Stimulated activated CD8-positive, alpha-beta memory T cell treated with anti-CD3 and anti-CD28 coated beads, Interleukin-15, amount 100 ng/mL, for 24 hours (primary cell): ENCODE measurements around the gene UBE2L3.
A peak's percentile ranks its signal among the peaks of the same experiment; 100 is the strongest.
"Not testable (repeated sequence)": the region's sequence is repeated elsewhere in the genome, so short reads cannot be mapped to it uniquely, and the experiment has no call there.

Experiments
- DNase-seq: peaks from one replicate; pipeline ENCODE4 v3.0.0-alpha.2; 2020; ENCODE audit warnings: low read depth

The UBE2L3 gene

GRCh38 chr22:21567456-21568346 lies at the start of gene UBE2L3:
Gene UBE2L3 (plus strand): TSS chr22:21567714. CDS start chr22:21567745, 31 bp downstream.
- peak; percentile 57 for DNase-seq

DNA sequence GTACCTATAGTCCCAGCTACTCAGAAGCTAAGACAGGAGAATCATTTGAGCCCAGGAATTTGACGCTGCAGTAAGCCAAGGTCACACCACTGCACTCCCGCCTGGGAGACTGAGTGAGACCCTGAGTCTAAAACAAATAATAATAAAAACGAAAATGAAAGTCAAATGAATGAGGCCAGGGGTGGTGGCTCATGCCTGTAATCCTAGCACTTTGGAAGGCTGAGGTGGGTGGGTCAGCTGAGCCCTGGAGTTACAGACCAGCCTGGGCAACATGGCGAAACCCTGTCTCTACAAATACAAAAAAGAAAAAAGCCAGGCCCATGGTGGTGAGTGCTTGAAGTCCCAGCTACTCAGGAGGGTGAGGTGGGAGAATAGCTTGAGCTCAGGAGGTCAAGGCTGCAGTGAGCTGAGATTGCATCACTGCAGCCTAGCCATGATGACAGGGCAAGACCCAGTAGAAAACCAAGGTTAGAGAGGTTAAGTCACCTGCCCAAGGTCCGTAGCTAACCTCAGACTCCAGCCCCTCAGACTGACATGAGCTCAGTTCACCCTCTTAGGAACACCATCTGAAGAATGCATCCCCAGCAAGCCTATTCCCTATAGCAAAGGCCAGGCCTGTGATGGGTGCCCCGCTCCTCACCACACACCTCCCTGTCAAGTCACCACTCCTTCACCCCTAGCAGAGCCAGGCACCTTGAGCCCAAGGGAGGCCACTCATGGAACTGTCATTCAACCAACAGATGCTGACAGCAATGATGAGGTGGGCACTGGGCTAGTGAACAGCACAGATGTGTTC lies 40.6 kb upstream of the UBE2L3 start:
- not testable (repeated sequence) for DNase-seq

- DNase-seq, result not testable (repeated sequence)
Measured at GRCh38 chr22:21531525-21531924, 36.0 kb upstream of the UBE2L3 start.

DNA sequence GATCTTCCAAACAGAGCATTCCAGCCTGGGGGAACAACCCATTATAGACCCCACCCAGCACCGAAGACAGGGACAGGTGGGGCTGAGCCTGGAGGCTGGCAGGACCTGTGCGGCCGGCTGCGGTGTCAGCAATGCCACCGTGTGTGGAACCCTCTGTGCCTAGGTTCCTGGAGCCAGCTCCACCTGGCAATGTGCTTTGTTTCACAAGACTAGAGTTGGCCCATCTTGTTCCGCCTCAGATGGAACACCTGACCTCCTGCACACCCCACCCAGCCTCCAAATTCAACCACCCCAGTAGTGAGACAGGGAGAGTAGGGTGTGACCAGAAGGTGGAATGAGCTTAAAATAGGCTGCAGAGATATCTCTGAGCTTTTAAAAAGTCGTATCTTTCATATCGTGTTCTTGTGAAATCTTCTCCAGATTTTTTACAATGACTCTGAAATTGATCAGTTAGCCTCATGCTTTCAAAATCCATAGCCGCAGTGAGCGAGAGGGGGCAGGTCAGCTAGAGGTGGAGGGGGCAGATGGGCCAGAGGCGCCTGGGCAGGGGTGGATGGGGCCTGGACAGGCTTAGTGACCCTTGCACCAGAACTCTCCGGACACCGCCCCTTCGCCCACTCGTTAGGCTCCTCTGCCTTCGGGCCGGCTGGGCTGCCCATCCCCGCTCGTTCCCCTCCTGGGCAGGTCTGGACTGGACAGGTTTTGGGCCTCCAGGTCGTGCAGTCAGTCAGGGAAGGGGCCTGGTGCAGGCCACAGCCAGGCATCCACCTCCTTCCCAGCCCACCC lies 34.5 kb upstream of the UBE2L3 start:
- DNase-seq, result not testable (repeated sequence)

GRCh38 chr22:21539862-21540261 lies 27.7 kb upstream of the UBE2L3 start:
- not testable (repeated sequence) for DNase-seq

- DNase-seq, result not testable (repeated sequence)
Measured at GRCh38 chr22:21544432-21545322, 22.8 kb upstream of the UBE2L3 start.

DNA sequence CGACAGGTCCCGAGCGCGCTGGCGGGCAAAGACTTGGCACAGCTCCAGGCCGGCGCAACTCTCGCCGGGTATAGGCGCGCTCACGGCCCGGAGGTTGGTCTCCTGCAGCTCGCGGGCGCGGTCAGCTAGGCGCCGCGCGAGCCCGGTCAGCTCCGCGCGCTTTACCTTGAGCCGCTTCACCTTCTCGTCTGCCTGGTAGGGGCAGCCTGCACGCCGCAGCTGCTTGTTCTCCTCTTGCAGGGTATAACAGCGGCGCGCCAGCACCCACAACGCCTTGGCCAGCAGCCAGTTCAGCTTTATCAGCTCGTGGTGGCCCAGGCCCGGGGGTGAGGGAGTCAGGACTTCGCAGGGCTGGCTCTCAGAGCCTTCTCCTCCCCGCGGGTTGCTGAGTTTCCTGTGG lies 18.0 kb upstream of the UBE2L3 start:
- DNase-seq, result not testable (repeated sequence)

GRCh38 chr22:21550008-21550677 lies 17.4 kb upstream of the UBE2L3 start:
- not testable (repeated sequence) for DNase-seq

GRCh38 chr22:21550678-21551047 lies 16.9 kb upstream of the UBE2L3 start:
- not testable (repeated sequence) for DNase-seq

DNA sequence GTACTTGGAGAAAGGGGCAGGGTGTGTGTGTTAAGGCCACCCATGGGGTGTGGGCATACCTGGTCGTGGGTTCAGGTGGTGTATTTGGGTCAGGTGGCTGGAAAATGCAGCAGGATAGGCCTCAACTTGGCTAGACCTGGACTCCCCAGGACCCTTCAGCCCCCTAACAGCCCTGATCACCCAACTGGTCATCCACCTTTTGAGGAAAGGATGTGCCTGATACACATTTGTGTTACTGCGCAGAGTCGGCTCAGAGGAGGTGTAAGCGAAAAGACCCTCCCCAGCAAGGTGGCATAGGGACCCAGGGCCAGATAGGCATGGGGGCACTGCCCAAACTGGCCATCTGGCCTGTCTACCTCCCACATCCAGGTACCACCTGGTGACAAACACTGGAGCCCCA lies 16.2 kb upstream of the UBE2L3 start, which contains the start of gene RIMBP3C:
Gene RIMBP3C, minus strand, starts transcription at position 101 of the 400 bp plus-strand sequence. CDS start 485 bp downstream, outside the sequence.
- DNase-seq, result not testable (repeated sequence)

DNA sequence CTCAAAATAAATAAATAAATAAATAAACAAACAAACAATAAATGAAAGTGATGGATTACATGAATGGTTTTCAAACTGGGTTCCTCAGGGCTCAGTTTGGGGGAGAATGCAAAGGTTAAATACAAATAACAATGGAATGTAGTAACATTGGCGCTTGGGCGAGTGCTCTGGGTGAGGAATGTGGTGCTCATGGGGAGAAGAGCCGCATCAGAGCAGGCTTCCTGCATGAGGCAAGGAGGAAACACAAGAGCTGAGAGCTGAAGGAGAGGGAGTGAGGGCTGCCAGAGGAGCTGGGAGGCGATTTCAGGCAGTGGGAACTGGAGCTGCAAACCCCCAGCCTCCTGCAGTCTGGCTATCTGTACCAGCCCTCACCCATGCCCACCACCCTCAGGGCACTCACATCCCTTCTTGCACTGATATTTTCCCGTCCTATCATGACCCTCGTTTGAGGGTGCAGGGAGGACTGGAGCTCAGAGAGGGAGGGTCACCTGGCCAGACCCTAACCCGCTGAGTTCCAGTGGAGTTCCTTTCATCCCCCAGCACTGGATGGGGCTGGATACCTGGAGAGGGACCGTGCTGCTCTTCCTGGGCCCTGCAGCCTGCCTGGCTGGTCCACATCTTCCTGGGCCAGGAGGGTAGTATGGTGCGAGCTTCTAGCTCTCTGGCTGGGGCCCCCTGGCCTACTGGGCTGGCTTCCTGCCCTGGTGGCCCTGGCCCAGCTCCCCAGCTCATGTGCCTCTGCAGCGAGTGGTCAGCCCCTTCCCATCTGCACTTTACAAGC lies 8.0 kb upstream of the UBE2L3 start:
- not testable (repeated sequence) for DNase-seq

GRCh38 chr22:21560657-21561056 lies 6.9 kb upstream of the UBE2L3 start:
- not testable (repeated sequence) for DNase-seq

DNA sequence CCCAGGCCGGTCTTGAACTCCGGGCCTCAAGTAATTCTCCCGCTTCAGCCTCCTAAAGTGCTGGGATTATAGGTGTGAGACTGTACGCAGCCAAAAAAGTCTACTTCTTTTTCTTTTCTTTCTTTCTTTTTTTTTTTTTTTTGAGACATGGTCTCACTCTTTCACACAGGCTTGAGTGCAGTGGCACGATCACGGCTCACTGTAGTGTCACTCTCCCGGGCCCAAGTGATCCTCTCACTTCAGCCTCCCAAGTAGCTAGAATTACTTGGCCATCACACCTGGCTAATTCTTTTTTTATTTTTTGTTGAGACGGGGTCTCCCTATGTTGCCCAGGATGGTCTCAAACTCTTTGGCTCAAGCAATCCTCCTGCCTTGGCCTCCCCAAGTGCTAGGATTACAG lies 3.6 kb upstream of the UBE2L3 start:
- no peak for DNase-seq

- no peak for DNase-seq
Measured at GRCh38 chr22:21564411-21564810, 3.1 kb upstream of the UBE2L3 start.

- no peak for DNase-seq
Measured at GRCh38 chr22:21568347-21569075, 997 bp downstream of the UBE2L3 start.

GRCh38 chr22:21569076-21569427 lies 1.5 kb downstream of the UBE2L3 start:
- DNase-seq, result not testable (repeated sequence)

DNA sequence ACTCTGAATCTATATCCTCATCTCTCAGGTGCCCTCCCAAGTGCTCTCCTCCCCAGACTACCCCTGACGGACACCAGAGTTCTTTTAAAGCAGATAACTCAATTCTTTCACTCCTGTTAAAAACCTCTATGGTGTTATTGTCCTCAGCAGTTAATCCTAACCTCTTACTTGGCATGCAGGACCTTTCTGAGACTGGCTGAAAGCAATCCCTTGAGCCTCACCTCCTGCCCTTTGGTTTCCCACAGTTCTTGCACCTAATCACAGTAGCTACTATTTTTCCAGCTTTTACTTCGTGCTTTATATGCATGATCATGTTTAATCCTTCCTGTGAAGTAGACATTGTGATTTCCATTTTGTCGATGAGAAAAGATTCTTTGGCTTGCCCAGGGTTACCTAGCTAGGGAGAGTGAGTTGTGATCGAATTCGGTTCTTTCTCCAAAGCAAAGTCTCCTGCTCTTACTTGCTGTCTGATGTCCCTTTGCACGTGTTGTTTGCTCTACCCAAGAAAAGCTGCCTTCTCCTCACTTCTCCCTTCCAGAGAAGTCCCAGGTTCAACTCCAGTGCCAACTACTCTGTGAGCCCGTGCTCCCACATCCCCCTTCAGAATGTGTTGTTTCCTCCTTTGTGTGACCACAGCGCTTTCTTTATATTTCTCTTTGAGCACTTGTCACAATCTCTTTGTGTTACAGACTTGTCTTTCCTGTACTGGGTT lies 2.1 kb downstream of the UBE2L3 start:
- no peak for DNase-seq

GRCh38 chr22:21570398-21570797 lies 2.9 kb downstream of the UBE2L3 start:
- no peak for DNase-seq
